Measurements from ENCODE around the gene PTPRC.

Gene PTPRC

DNA sequence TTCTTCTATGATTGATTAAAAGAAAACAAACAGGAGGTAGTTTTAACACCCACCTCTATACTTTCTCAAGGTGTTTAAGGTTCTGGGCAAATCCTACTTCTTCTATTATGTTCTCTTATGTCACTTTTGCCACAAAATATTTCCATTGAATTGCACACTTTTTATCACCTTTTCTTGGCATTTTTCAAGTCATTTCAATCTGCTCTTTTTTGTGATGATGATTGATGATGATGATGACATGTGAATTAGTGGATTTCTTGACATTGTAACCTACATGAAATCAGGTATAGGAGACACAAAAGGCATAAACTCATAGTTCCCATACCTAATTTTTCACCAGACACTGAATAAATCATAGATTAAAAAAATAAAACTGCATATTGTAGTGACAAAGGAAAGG lies 4.1 kb downstream of the PTPRC start:
- TF ChIP-seq SIN3A (IDR thresholded peaks at IDR 0.05; ENCODE audit: borderline replicate concordance, insufficient read depth, low read length) (no peak), FOXP2 (optimal IDR thresholded peaks at IDR 0.05; ENCODE audit: borderline replicate concordance, extremely low read depth, extremely low read length, insufficient read depth) (no peak), TAF1 (IDR thresholded peaks at IDR 0.05; ENCODE audit: borderline replicate concordance, insufficient read depth, low read length) (no peak), POLR2AphosphoS5 (IDR thresholded peaks at IDR 0.05; ENCODE audit: low read depth, low read length) (no peak)
- TF ChIP-seq, protein P1, sequence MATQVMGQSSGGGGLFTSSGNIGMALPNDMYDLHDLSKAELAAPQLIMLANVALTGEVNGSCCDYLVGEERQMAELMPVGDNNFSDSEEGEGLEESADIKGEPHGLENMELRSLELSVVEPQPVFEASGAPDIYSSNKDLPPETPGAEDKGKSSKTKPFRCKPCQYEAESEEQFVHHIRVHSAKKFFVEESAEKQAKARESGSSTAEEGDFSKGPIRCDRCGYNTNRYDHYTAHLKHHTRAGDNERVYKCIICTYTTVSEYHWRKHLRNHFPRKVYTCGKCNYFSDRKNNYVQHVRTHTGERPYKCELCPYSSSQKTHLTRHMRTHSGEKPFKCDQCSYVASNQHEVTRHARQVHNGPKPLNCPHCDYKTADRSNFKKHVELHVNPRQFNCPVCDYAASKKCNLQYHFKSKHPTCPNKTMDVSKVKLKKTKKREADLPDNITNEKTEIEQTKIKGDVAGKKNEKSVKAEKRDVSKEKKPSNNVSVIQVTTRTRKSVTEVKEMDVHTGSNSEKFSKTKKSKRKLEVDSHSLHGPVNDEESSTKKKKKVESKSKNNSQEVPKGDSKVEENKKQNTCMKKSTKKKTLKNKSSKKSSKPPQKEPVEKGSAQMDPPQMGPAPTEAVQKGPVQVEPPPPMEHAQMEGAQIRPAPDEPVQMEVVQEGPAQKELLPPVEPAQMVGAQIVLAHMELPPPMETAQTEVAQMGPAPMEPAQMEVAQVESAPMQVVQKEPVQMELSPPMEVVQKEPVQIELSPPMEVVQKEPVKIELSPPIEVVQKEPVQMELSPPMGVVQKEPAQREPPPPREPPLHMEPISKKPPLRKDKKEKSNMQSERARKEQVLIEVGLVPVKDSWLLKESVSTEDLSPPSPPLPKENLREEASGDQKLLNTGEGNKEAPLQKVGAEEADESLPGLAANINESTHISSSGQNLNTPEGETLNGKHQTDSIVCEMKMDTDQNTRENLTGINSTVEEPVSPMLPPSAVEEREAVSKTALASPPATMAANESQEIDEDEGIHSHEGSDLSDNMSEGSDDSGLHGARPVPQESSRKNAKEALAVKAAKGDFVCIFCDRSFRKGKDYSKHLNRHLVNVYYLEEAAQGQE (IDR thresholded peaks at IDR 0.05; ENCODE audit: insufficient read depth in 1 of 2, low read depth in 2 of 2, low read length in 2 of 2): no peak

DNA sequence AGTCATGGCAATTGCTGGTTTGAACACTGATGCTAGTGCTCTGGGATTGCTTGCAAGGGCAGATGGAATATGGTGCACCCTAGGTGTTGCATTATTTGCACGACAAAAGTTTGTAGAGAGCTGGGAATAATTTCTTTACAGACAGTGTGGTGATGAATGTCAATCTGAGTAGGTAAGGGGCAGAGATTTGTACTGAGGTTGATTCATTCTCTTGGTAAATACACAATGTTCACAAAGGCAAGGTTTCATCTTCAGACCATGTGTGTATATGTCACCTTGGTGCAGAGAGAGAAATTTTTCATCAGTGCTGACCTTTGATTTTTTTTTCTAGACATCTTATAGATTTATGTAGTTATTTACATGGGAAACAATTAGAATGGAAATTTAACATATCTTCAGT lies 5.0 kb downstream of the PTPRC start:
- TF ChIP-seq SIN3A (IDR thresholded peaks at IDR 0.05; ENCODE audit: borderline replicate concordance, insufficient read depth, low read length): no peak
- TF ChIP-seq, protein P1 (IDR thresholded peaks at IDR 0.05; ENCODE audit: insufficient read depth in 1 of 2, low read depth in 2 of 2, low read length in 2 of 2): no peak
- TF ChIP-seq TAF1 (IDR thresholded peaks at IDR 0.05; ENCODE audit: borderline replicate concordance, insufficient read depth, low read length): no peak
- TF ChIP-seq POLR2AphosphoS5 (IDR thresholded peaks at IDR 0.05; ENCODE audit: low read depth, low read length): no peak
- no peak for TF ChIP-seq FOXP2 (optimal IDR thresholded peaks at IDR 0.05; ENCODE audit: borderline replicate concordance, extremely low read depth, extremely low read length, insufficient read depth)

DNA sequence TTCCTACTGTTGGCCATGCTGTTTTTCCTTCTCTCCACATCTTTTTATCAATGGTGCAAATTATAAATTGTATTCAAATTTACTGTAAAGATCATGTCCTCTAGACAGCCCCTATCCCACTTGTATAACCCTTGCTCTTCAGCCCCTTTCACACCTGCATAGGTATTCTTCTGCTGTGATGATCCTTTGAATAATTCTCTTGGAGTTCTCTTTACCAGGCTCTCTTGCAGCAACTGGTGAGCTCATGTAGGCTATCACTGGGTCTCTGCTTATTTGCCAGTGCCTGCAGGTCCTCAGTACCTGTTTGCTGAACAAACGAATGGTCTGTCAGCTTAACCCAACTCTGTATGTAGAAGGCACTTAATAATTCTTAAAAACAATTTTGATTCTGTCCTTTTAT lies 8.2 kb downstream of the PTPRC start:
- TF ChIP-seq POLR2AphosphoS5 (IDR thresholded peaks at IDR 0.05; ENCODE audit: low read depth, low read length) (no peak), SIN3A (IDR thresholded peaks at IDR 0.05; ENCODE audit: borderline replicate concordance, insufficient read depth, low read length) (no peak), TAF1 (IDR thresholded peaks at IDR 0.05; ENCODE audit: borderline replicate concordance, insufficient read depth, low read length) (no peak), FOXP2 (optimal IDR thresholded peaks at IDR 0.05; ENCODE audit: borderline replicate concordance, extremely low read depth, extremely low read length, insufficient read depth) (no peak)
- TF ChIP-seq, protein P1 (IDR thresholded peaks at IDR 0.05; ENCODE audit: insufficient read depth in 1 of 2, low read depth in 2 of 2, low read length in 2 of 2): no peak

DNA sequence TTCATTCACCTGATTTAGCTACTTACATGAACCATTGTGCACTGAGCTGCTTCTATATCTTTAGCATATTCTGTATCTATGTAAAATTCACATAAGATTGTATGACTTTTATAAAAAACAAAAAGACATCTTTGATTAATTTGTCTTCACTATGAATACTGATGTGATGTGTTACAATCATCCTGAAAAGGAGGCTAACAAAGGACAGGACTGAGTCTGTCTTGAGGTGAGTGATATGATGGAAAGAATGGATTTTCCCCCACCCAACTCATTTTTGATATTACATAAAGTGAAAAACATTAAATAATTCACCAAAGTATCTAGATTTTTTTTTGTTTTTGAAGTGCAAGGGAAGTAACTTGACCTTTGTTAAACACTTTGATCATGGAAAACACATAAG lies 9.8 kb downstream of the PTPRC start:
- no peak for TF ChIP-seq SIN3A (IDR thresholded peaks at IDR 0.05; ENCODE audit: borderline replicate concordance, insufficient read depth, low read length)
- no peak for TF ChIP-seq TAF1 (IDR thresholded peaks at IDR 0.05; ENCODE audit: borderline replicate concordance, insufficient read depth, low read length)
- TF ChIP-seq, protein P1 (IDR thresholded peaks at IDR 0.05; ENCODE audit: insufficient read depth in 1 of 2, low read depth in 2 of 2, low read length in 2 of 2): no peak
- no peak for TF ChIP-seq POLR2AphosphoS5 (IDR thresholded peaks at IDR 0.05; ENCODE audit: low read depth, low read length)
- TF ChIP-seq FOXP2 (optimal IDR thresholded peaks at IDR 0.05; ENCODE audit: borderline replicate concordance, extremely low read depth, extremely low read length, insufficient read depth): no peak

Data from PFSK-1 (cell line).